ENCODE results near the gene C12orf42.
"Not testable (repeated sequence)": the region's sequence is repeated elsewhere in the genome, so short reads cannot be mapped to it uniquely, and the experiment has no call there.

Gene C12orf42

DNA sequence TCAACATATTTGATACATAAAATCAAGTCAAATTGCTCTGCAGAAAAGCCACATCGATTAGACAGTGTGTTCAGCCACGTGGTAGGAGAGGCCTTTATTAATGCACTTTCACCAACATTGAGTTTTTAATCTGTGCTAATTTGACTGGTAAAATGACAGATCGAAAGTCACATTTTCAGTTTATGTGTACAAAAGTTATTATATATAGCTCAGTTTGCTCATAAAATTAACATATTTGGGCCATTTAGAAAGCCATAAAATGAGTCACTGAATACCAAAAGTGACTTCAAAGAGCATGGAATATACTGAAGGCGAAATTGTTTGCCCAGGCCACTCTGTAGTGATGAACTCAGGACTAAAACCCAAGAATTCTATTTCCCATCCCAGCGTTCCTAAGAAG, 26.0 kb downstream of the C12orf42 start:
- DNase-seq (ENCODE audit: insufficient read length, low spot score) (no peak), FAIRE-seq (no peak)
- TF ChIP-seq POLR2A (IDR thresholded peaks at IDR 0.05; ENCODE audit: low read depth, low read length): no peak

- DNase-seq (ENCODE audit: insufficient read length, low spot score) (no peak), FAIRE-seq (no peak)
- TF ChIP-seq POLR2A (IDR thresholded peaks at IDR 0.05; ENCODE audit: low read depth, low read length): no peak
These were observed 26.9 kb downstream of the C12orf42 start for GRCh38 chr12:103468837-103469236.

DNA sequence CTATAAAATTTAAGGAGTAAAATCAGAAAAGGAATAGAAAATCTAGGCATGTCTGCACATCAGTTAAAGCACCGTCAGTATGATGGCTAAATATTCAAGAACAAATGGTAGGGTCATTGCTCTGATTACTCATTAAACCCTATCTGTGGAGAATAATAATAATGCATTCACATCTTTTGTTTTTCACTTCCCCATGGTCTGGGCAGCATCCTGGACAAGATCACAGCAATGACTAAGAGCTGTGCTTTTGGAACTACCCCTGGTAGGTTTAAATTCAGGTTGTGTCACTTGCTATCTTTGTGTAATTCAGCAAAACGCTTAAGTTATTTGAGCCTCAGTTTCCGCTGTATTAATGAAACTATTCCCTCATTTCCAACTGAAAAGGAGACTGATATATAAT, 33.1 kb downstream of the C12orf42 start:
- FAIRE-seq (no peak), DNase-seq (ENCODE audit: insufficient read length, low spot score) (no peak)
- TF ChIP-seq POLR2A (IDR thresholded peaks at IDR 0.05; ENCODE audit: low read depth, low read length): no peak

GRCh38 chr12:103457471-103457870, 38.3 kb downstream of the C12orf42 start:
- no peak for FAIRE-seq
- TF ChIP-seq POLR2A (IDR thresholded peaks at IDR 0.05; ENCODE audit: low read depth, low read length): no peak
- DNase-seq (ENCODE audit: insufficient read length, low spot score): no peak

DNA sequence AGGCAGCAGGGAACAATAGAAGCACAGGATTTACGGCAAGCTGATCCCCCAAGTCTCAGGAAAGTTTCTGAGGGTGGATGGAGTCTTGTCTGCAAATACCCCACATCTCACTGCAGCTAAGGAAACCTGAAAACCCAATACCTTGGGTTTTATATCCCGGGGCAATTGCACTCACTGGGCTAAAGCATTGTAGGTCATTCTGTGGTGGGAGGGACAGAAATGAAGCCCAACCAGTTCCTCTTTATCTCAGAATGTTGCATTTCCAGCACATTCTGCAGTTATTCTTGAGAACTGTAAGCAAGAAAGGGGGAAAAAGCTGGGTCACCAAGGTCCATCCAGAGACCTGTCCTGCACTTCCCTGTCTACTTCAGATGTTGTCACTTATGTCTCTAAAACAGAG, 39.8 kb downstream of the C12orf42 start:
- FAIRE-seq: no peak
- no peak for DNase-seq (ENCODE audit: insufficient read length, low spot score)
- TF ChIP-seq POLR2A (IDR thresholded peaks at IDR 0.05; ENCODE audit: low read depth, low read length): no peak

DNA sequence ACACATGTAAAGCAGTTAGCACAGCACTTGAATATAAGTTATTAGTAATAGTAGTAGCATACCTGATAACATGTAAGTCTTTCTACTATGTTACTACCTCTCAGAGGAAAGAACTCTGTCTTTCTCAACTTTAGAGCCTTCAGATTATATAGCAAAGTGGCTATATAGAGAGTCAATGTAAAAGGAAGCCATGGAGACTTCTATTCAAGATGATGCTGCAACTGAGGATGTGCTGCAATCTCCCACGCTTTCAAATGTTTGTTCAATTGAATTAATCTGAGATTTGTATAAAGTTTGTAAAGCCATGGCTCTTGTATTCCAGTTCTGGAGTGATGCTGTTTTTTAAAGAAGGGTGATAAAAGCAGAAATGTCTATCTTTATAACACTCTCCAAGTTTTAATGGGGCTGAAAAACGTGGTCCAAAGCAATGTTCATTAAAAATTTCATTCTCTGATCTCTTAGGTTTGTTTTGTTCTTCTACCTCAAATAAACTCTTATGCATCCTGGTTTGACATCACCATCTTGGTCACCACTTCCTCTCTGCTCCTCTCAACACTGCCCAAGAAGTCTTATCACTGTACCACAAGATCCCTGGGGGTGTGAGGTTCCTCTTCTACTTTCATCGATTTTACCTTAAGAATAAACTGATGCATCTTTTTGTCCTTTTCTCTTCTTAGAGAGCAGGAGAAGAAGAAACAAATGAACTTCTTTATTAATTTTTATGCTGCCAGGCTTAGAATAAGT, 40.6 kb downstream of the C12orf42 start:
- no peak for FAIRE-seq
- no peak for DNase-seq (ENCODE audit: insufficient read length, low spot score)
- TF ChIP-seq POLR2A (IDR thresholded peaks at IDR 0.05; ENCODE audit: low read depth, low read length): no peak

GRCh38 chr12:103444983-103445382, 50.8 kb downstream of the C12orf42 start:
- FAIRE-seq: no peak
- no peak for TF ChIP-seq POLR2A (IDR thresholded peaks at IDR 0.05; ENCODE audit: low read depth, low read length)
- no peak for DNase-seq (ENCODE audit: insufficient read length, low spot score)

- no peak for DNase-seq (ENCODE audit: insufficient read length, low spot score)
- no peak for TF ChIP-seq POLR2A (IDR thresholded peaks at IDR 0.05; ENCODE audit: low read depth, low read length)
- no peak for FAIRE-seq
These were observed 52.9 kb downstream of the C12orf42 start for GRCh38 chr12:103442822-103443221.

DNA sequence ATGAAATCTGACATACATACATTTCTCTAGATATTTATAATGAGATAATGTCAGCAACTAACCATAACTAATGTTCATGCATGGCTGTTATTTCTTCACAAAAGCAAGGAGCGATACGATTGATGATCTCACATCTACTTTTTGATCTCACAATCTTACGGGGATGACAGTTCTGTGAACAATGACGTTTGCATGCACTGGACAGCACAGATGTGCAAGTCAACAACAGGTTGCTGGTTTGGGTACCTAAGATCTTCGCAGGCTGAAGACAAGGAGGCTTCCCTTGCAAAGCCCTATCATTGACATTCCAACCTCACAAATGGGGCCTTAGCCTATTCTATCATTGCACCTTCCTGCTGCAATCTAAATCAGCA, 53.6 kb downstream of the C12orf42 start:
- TF ChIP-seq POLR2A (IDR thresholded peaks at IDR 0.05; ENCODE audit: low read depth, low read length): no peak
- DNase-seq (ENCODE audit: insufficient read length, low spot score) (no peak), FAIRE-seq (no peak)

- TF ChIP-seq POLR2A (IDR thresholded peaks at IDR 0.05; ENCODE audit: low read depth, low read length): no peak
- FAIRE-seq (no peak), DNase-seq (ENCODE audit: insufficient read length, low spot score) (no peak)
These were observed 54.2 kb downstream of the C12orf42 start for GRCh38 chr12:103441437-103442181.

DNA sequence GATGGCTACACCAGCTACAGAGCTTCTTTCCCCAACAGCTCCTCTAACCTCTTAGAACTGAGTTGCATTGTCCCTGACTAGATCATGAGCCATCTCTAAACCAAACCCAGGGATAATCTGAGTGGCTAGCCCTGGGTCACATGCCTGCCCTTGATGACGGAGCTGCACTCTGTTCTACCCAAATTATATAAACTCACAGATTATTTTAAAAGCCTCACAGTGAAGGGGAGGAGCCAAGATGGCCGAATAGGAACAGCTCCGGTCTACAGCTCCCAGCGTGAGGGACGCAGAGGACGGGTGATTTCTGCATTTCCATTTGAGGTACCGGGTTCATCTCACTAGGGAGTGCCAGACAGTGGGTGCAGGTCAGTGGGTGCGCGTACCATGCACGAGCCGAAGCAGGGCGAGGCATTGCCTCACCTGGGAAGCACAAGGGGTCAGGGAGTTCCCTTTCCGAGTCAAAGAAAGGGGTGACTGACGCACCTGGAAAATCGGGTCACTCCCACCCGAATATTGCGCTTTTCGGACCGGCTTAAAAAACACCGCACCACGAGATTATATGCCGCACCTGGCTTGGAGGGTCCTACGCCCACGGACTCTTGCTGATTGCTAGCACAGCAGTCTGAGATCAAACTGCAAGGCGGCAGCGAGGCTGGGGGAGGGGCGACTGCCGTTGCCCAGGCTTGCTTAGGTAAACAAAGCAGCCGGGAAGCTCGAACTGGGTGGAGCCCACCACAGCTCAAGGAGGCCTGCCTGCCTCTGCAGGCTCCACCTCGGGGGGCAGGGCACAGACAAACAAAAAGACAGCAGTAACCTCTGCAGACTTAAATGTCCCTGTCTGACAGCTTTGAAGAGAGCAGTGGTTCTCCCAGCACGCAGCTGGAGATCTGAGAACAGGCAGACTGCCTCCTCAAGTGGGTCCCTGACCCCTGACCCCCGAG, 61.3 kb downstream of the C12orf42 start:
- FAIRE-seq; DNase-seq (ENCODE audit: insufficient read length, low spot score): not testable (repeated sequence)

- FAIRE-seq: no peak
- DNase-seq (ENCODE audit: insufficient read length, low spot score): no peak
- TF ChIP-seq POLR2A (IDR thresholded peaks at IDR 0.05; ENCODE audit: low read depth, low read length): no peak
These were observed 63.8 kb downstream of the C12orf42 start for GRCh38 chr12:103431950-103432349.

GRCh38 chr12:103431387-103431786, 64.4 kb downstream of the C12orf42 start:
- FAIRE-seq: no peak
- no peak for DNase-seq (ENCODE audit: insufficient read length, low spot score)
- TF ChIP-seq POLR2A (IDR thresholded peaks at IDR 0.05; ENCODE audit: low read depth, low read length): no peak

DNA sequence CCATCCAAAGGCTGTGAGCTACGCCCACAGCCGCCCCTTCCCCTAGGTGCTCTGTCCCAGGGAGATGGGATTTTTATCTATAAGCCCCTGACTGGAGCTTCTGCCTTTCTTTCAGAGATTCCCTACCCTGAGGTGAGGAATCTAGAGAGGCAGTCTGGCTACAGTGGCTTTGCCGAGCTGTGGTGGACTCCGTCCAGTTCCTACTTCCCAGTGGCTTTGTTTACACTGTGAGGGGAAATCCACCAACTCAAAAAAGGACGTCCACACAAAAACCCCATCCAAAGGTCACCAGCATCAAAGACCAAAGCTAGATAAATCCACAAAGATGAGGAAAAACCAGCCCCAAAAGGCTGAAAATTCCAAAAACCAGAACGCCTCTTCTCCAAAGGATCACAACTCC, 70.1 kb downstream of the C12orf42 start:
- DNase-seq (ENCODE audit: insufficient read length, low spot score); FAIRE-seq: not testable (repeated sequence)

DNA sequence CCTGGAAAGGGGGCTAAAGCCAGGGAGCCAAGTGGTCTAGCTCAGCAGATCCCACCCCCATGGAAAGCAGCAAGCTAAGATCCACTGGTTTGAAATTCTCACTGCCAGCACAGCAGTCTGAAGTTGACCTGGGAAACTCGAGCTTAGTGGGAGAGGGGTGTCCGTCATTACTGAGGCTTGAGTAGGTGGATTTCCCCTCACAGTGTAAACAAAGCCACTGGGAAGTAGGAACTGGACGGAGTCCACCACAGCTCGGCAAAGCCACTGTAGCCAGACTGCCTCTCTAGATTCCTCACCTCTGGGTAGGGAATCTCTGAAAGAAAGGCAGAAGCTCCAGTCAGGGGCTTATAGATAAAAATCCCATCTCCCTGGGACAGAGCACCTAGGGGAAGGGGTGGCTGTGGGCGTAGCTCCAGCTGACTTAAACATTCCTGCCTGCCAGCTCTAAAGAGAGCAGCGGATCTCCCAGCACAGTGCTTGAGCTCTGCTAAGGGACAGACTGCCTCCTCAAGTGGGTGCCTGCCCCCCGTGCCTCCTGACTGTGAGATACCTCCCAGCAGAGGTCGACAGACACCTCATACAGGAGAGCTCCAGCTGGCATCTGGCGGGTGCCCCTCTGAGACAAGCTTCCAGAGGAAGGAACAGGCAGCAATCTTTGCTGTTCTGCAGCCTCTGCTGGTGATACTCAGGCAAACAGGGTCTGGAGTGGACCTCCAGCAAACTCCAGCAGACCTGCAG, 70.8 kb downstream of the C12orf42 start:
- FAIRE-seq; DNase-seq (ENCODE audit: insufficient read length, low spot score): not testable (repeated sequence)

Measured in H54 (cell line).